GM12891 (cell line): Measurements from ENCODE around the gene MSRB1.

Source experiments
- DNase-seq: peaks from one replicate; pipeline ENCODE4 v3.0.0; 2011; ENCODE audit warnings: low spot score; ENCODE audit not compliant: insufficient read length
- FAIRE-seq: peaks from 2 replicates; lab custom pipeline; 2011; peaks lifted over from hg19 to GRCh38; lab: Jason Lieb, UNC
- PAX5 ChIP-seq: IDR thresholded peaks from 2 replicates; pipeline ENCODE4 v1.6.1; 2011; ENCODE audit warnings: low read length, moderate library complexity, mild to moderate bottlenecking; ENCODE audit not compliant: insufficient read depth, severe bottlenecking
- POLR2A ChIP-seq: IDR thresholded peaks from 2 replicates; pipeline ENCODE4 v1.6.1; 2011; ENCODE audit warnings: low read depth, low read length, control low read depth
- POLR2AphosphoS5 ChIP-seq: IDR thresholded peaks from 2 replicates; pipeline ENCODE4 v1.6.1; 2011; ENCODE audit warnings: low read depth, low read length, control low read depth
- POU2F2 ChIP-seq: IDR thresholded peaks from 2 replicates; pipeline ENCODE4 v1.6.1; 2011; ENCODE audit warnings: low read depth, mild to moderate bottlenecking, control low read depth, low read length, moderate library complexity
- SPI1 ChIP-seq: IDR thresholded peaks from 2 replicates; pipeline ENCODE4 v1.6.1; 2011; ENCODE audit warnings: low read depth, low read length, control low read depth
- TAF1 ChIP-seq: IDR thresholded peaks from 2 replicates; pipeline ENCODE4 v1.6.1; 2011; ENCODE audit warnings: low read depth, low read length, control low read depth

The MSRB1 gene

DNA sequence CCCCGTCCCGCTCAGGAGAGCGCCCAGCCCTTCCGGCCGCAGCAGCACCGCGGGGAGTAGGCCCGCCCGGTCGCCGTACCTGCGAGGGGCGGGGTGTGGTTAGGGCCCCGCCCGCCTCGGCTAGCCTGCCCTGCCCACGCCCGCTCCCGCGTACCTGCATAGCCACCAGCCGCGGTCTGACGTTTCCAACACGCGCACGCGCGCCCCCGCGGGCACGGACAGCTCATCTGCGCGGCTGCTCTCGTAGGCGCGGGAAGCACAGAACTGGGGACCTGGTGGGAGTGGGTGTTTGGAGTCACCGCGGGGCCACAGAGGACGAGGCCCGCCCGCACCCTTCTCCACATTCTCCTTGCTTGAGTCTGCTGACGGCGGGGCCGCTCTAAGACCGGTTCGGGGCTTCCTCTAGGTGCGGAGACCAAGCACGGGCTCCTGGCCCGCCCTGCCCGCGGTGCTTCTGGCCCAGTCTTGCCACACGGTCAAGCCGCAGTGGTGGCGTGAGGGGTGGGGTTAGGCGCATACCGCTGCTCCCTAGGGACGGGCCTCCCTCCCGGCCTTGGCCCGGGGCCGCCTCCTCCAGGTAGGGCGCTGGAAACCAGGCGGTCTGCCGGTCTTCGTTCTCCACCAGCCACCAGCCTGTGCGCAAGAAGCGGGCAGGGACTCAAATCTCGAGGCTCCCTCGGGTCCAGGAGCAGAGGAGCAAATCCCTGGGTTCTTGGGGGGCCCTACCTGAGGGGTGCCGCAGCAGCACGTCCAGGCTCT is 36.5 kb upstream of the MSRB1 start:
- FAIRE-seq (no peak), DNase-seq (no peak)
- TF ChIP-seq POU2F2 (no peak), SPI1 (no peak), POLR2AphosphoS5 (no peak), POLR2A (no peak), TAF1 (no peak), PAX5 (no peak)

- no peak for DNase-seq
- no peak for TF ChIP-seq POLR2AphosphoS5
- TF ChIP-seq SPI1: no peak
- no peak for TF ChIP-seq POLR2A
- no peak for TF ChIP-seq POU2F2
- TF ChIP-seq TAF1: no peak
- TF ChIP-seq PAX5: no peak
- FAIRE-seq: no peak
Measured at GRCh38 chr16:1978476-1979120, 35.6 kb upstream of the MSRB1 start.

- no peak for TF ChIP-seq SPI1
- TF ChIP-seq POLR2AphosphoS5: no peak
- TF ChIP-seq TAF1: no peak
- no peak for TF ChIP-seq POU2F2
- no peak for TF ChIP-seq PAX5
- TF ChIP-seq POLR2A: no peak
- FAIRE-seq (no peak), DNase-seq (no peak)
Measured at GRCh38 chr16:1977875-1978268, 34.9 kb upstream of the MSRB1 start.

DNA sequence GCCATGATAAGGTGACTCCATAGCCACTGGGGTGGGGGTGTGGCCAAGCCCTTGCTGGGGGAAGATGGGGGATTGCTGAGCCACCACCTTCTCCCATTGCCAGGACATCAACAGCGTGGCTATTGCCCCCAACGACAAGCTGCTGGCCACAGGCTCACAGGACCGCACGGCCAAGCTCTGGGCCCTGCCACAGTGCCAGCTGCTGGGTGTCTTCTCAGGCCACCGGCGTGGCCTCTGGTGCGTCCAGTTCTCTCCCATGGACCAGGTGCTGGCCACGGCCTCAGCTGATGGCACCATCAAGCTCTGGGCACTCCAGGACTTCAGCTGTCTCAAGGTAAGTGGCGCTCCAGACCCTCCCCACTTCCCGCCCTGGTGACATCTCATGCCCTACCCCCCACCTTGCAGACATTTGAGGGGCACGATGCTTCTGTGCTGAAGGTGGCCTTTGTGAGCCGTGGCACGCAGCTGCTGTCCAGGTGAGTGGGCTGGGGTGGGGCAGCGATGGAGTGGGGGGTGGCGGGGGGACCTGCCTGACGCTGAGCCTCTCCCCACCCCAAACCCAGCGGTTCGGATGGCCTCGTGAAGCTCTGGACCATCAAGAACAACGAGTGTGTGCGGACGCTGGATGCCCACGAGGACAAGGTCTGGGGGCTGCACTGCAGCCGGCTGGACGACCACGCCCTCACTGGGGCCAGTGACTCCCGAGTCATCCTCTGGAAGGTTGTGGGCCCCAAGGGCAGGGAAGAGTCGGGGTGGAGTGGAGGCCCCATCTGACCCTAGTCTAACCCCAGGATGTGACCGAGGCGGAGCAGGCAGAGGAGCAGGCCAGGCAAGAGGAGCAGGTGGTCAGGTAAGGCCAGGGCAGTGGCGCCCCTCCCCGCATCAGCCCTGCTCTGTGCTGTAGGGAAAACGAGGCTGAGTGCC is 34.2 kb upstream of the MSRB1 start:
- no peak for DNase-seq
- TF ChIP-seq TAF1: no peak
- no peak for TF ChIP-seq POLR2A
- no peak for TF ChIP-seq PAX5
- no peak for TF ChIP-seq SPI1
- no peak for TF ChIP-seq POU2F2
- no peak for TF ChIP-seq POLR2AphosphoS5
- FAIRE-seq: no peak

- DNase-seq (no peak), FAIRE-seq (no peak)
- no peak for TF ChIP-seq POLR2AphosphoS5
- TF ChIP-seq POLR2A: no peak
- no peak for TF ChIP-seq POU2F2
- TF ChIP-seq PAX5: no peak
- no peak for TF ChIP-seq SPI1
- TF ChIP-seq TAF1: no peak
Measured at GRCh38 chr16:1976216-1976520, 33.2 kb upstream of the MSRB1 start.

DNA sequence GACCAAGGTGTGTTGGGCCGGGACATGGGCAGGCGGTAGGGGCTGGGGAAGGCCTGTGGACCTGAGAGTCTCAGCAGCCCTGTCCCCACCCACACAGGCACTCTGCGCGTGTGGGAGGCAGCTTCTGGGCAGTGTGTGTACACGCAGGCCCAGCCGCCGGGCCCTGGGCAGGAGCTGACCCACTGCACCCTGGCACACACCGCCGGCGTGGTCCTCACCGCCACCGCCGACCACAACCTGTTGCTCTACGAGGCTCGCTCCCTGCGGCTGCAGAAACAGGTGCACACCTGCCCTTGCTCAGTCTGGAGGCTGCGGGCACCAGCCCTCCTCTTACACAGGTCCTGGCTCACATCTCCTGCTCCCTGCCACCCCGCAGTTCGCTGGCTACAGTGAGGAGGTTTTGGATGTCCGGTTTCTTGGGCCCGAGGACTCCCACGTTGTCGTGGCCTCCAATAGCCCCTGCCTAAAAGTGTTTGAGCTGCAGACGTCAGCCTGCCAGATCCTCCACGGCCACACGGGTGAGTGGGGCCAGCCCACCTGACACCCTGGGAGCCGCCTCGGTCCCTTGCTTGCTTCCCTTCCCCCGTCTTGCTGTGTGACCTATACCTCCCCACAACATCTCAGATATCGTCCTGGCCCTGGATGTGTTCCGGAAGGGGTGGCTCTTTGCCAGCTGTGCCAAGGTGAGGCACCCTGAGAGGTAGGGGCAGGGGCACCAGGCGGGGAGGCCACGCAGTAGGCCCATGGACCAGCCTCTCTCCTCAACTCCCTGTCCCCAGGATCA is 32.6 kb upstream of the MSRB1 start:
- no peak for DNase-seq
- TF ChIP-seq TAF1 (no peak), POLR2A (no peak), SPI1 (no peak), POLR2AphosphoS5 (no peak), POU2F2 (no peak), PAX5 (no peak)
- FAIRE-seq: no peak

- no peak for DNase-seq
- TF ChIP-seq SPI1: no peak
- TF ChIP-seq TAF1: no peak
- no peak for TF ChIP-seq PAX5
- no peak for TF ChIP-seq POLR2A
- TF ChIP-seq POLR2AphosphoS5: no peak
- no peak for FAIRE-seq
Measured at GRCh38 chr16:1974157-1975070, 31.4 kb upstream of the MSRB1 start.

GRCh38 chr16:1973461-1974156 is 30.6 kb upstream of the MSRB1 start:
- DNase-seq: no peak
- no peak for FAIRE-seq
- TF ChIP-seq POLR2A (no peak), SPI1 (no peak), POLR2AphosphoS5 (no peak), POU2F2 (no peak), PAX5 (no peak), TAF1 (no peak)
